Endothelial cell of umbilical vein (primary cell): ENCODE results near the gene DLX3. TPM values are rescaled to one million over a fixed set of nuclear protein-coding genes. Genes with fewer than 3 reads are reported as not detected.

Experiments used
- BruUV-seq: library from RNA; stranded (reverse); fragments of 400-500 nt; replicated peaks from 2 replicates; lab custom pipeline; 2021; lab: Mats Ljungman, UMichigan
- CTCF ChIA-PET: fragments of 300-600, 350-600 bp; sonication (Branson Sonifier 250); formaldehyde crosslinking; loops from one replicate; lab custom pipeline; 2021; ENCODE audit warnings: antibody characterized with exemption, inconsistent platforms; lab: Charles Lee
- POLR2A ChIA-PET: fragments of 300-600, 350-600 bp; sonication (Branson Sonifier 250); formaldehyde crosslinking; loops from one replicate; lab custom pipeline; 2021; ENCODE audit warnings: antibody characterized with exemption, inconsistent platforms; lab: Charles Lee
- DNase-seq: peaks from one replicate; pipeline ENCODE4 v3.0.0-alpha.2; 2011; ENCODE audit warnings: low read depth, low spot score
- FAIRE-seq: peaks from 2 replicates; lab custom pipeline; 2011; peaks lifted over from hg19 to GRCh38; lab: Jason Lieb, UNC
- H2AFZ ChIP-seq: 2 replicates; pipeline ENCODE4 v1.6.0; 2012; ENCODE audit warnings: low read depth, low read length, control low read depth, inconsistent platforms
- H3K27ac ChIP-seq: 2 replicates; pipeline ENCODE4 v1.5.1; 2011; ENCODE audit warnings: low read depth, mild to moderate bottlenecking, control low read depth, low read length, moderate library complexity; ENCODE audit not compliant: insufficient read depth
- H3K27me3 ChIP-seq, 2 experiments: 2 replicates each; pipeline versions ENCODE4 v1.6.0 to v1.6.1; 2011; ENCODE audit warnings: low read length in 2 of 2, mixed read lengths in 1 of 2; ENCODE audit not compliant: control insufficient read depth in 2 of 2, insufficient read depth in 2 of 2
- H3K36me3 ChIP-seq, 2 experiments: 2 replicates in 1 of 2; 3 replicates in 1 of 2; pipeline ENCODE4 v1.5.1; 2011; ENCODE audit warnings: low read length in 2 of 2, mild to moderate bottlenecking in 1 of 2, moderate library complexity in 1 of 2; ENCODE audit not compliant: control insufficient read depth in 2 of 2, insufficient read depth in 2 of 2; ENCODE audit errors: extremely low read depth in 1 of 2
- H3K4me1 ChIP-seq: 3 replicates; pipeline ENCODE4 v1.5.1; 2011; ENCODE audit warnings: mild to moderate bottlenecking, low read length; ENCODE audit not compliant: control insufficient read depth, insufficient read depth; ENCODE audit errors: extremely low read depth
- H3K4me2 ChIP-seq: 2 replicates; pipeline ENCODE4 v1.6.1; 2011; ENCODE audit warnings: low read length, control low read depth, mixed read lengths; ENCODE audit not compliant: insufficient read depth
- H3K4me3 ChIP-seq, 3 experiments: fragments of 200-600 bp in 1 of 3; sonication (generic), shearing (Covaris generic) in 1 of 3; replicated peaks in 1 of 3; 2 replicates each; pipeline ENCODE4 v1.5.1; 2011 to 2016; ENCODE audit warnings: control low read depth in 3 of 3, low read length in 3 of 3, mild to moderate bottlenecking in 2 of 3, inconsistent platforms in 1 of 3, low read depth in 1 of 3, moderate library complexity in 1 of 3; ENCODE audit not compliant: insufficient read depth in 1 of 3
- H3K79me2 ChIP-seq: 2 replicates; pipeline ENCODE4 v1.6.0; 2012; ENCODE audit warnings: low read length, inconsistent platforms; ENCODE audit not compliant: control insufficient read depth, insufficient read depth
- H3K9ac ChIP-seq: replicated peaks from 2 replicates; pipeline ENCODE3; 2011; ENCODE audit warnings: low read length, control low read depth; ENCODE audit not compliant: insufficient read depth; ENCODE audit errors: extremely low read depth
- H3K9me1 ChIP-seq: replicated peaks from 3 replicates; pipeline ENCODE4 v1.6.0; 2011; ENCODE audit warnings: mild to moderate bottlenecking, low read length; ENCODE audit not compliant: control insufficient read depth, insufficient read depth; ENCODE audit errors: extremely low read depth
- H3K9me3 ChIP-seq: replicated peaks from 2 replicates; pipeline ENCODE4 v1.5.1; 2012; ENCODE audit warnings: low read length, inconsistent platforms; ENCODE audit not compliant: control insufficient read depth, insufficient read depth
- H4K20me1 ChIP-seq: replicated peaks from 2 replicates; pipeline ENCODE3; 2011; ENCODE audit warnings: mild to moderate bottlenecking, low read length; ENCODE audit not compliant: control insufficient read depth, insufficient read depth; ENCODE audit errors: extremely low read depth
- EZH2 ChIP-seq: IDR thresholded peaks from 2 replicates; pipeline ENCODE4 v1.6.1; 2012; ENCODE audit warnings: borderline replicate concordance, low read depth, mild to moderate bottlenecking, moderate library complexity, low read length, inconsistent platforms; ENCODE audit not compliant: severe bottlenecking
- FOS ChIP-seq: IDR thresholded peaks from 2 replicates; pipeline ENCODE4 v1.6.1; 2011; ENCODE audit warnings: mild to moderate bottlenecking, low read length, moderate library complexity, borderline replicate concordance; ENCODE audit not compliant: insufficient read depth
- GATA2 ChIP-seq: IDR thresholded peaks from 2 replicates; pipeline ENCODE4 v1.7.0; 2011; ENCODE audit warnings: low read depth, mild to moderate bottlenecking, moderate library complexity, mixed read lengths, low read length; ENCODE audit not compliant: insufficient read length, insufficient read depth
- JUN ChIP-seq: IDR thresholded peaks from 2 replicates; pipeline ENCODE4 v1.6.1; 2011; ENCODE audit warnings: borderline replicate concordance, low read depth; ENCODE audit not compliant: insufficient read length, insufficient read depth
- MYC ChIP-seq: IDR thresholded peaks from one replicate; pipeline ENCODE4 v1.6.1; 2011; ENCODE audit warnings: mild to moderate bottlenecking, low read depth, low read length
- POLR2A ChIP-seq: IDR thresholded peaks from 2 replicates; pipeline ENCODE4 v1.6.1; 2012; ENCODE audit warnings: low read depth, mild to moderate bottlenecking, control low read depth, low read length
- POLR2AphosphoS5 ChIP-seq: IDR thresholded peaks from 2 replicates; pipeline ENCODE4 v1.6.1; 2012; ENCODE audit warnings: low read depth, mild to moderate bottlenecking, control low read depth, low read length, moderate library complexity; ENCODE audit not compliant: insufficient read depth
- dilution Hi-C: fragments of 300-500 bp; cut with MboI; formaldehyde crosslinking; loops from one replicate; pipeline ENCODE4 v1.15.0; 2019; ENCODE audit warnings: low sequenced_read_pairs; ENCODE audit not compliant: extremely low pct_ligation_motif_present
- intact Hi-C: fragments of 100-400 bp; cut with micrococcal nuclease; formaldehyde crosslinking; loops from one replicate; pipeline ENCODE4 v1.10.0; 2022
- polyA plus RNA-seq, 4 experiments: library from polyadenylated mRNA; depleted of rRNA in 3 of 4; stranded (reverse) in 3 of 4; unstranded in 1 of 4; fragments of >200 nt; gene quantifications; 2 replicates each; pipeline versions ENCODE4 v1.2.1 to v1.2.3, GENCODE V29; 2011 to 2012; ENCODE audit warnings: missing spikeins in 1 of 4
- total RNA-seq: library from RNA; stranded (reverse); gene quantifications from 2 replicates; pipeline ENCODE4 v1.2.3, GENCODE V29; 2021
- TF ChIP-seq, protein P1 (sequence below), 2 donors: IDR thresholded peaks; 1 replicate in 1 of 2; 2 replicates in 1 of 2; pipeline ENCODE4 v1.5.1; 2011; ENCODE audit warnings: low read length in 2 of 2, mild to moderate bottlenecking in 2 of 2, moderate library complexity in 2 of 2, control low read depth in 1 of 2, inconsistent platforms in 1 of 2, low read depth in 1 of 2; ENCODE audit not compliant: insufficient read depth in 1 of 2; ENCODE audit errors: extremely low read depth in 1 of 2
- TF ChIP-seq, protein P2 (sequence below): IDR thresholded peaks from 2 replicates; pipeline ENCODE4 v1.6.1; 2011; ENCODE audit not compliant: insufficient read depth, insufficient read length

DLX3 gene
- total and polyA plus RNA-seq, 2 donors (not counting 3 experiments of a cell fraction or from before 2014, with no cell fraction given): not detected

DNA sequence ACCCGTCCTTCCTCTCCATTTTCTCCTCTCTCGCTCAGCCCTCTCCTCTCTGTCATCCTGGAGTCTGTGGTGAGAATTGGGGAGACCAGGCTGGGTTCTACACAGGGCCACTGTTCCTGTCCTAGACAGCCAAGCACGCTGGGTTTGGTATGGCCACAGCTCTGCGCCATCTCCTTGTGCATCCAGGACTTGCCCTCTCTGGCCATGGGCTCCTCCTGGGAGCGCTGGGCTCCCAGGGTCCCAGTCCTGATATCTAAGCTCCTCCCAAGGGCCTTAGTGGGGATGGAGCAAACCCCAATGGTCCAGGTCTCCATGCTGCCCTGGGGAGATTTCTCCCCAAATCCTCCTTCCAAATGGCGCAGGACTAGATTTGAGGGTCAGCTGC lies 33.7 kb upstream of the DLX3 start:
- Histone ChIP-seq H3K9me3 (no peaks in the 10 kb centered on the region), H3K4me1 (peaks cover 20% of the 10 kb centered on the region), H3K36me3 (no peaks in the 10 kb centered on the region), H4K20me1 (no peaks in the 10 kb centered on the region), H2AFZ (peak overlapping the region; percentile 81), H3K27ac (peak overlapping the region; percentile 58), H3K9ac (no peak overlapping the region), H3K27me3 (no peaks in the 10 kb centered on the region), H3K79me2 (no peaks in the 10 kb centered on the region), H3K4me3 (no peak overlapping the region), H3K9me1 (no peaks in the 10 kb centered on the region), H3K4me2 (no peak overlapping the region)
- DNase-seq (no peak), FAIRE-seq (no peak)
- dilution Hi-C loops (no loop called here), intact Hi-C loops (no loop called here)
- ChIA-PET CTCF (interaction anchor here (3.4 to 5.3 kb wide), 6 partner anchors 18 to 64 kb away, joined by 24 to 146 read pairs (median 86); partner anchors contain the start of gene ITGA3), POLR2A (interaction anchor here (2.6 kb wide), 1 partner anchor 28 kb away, joined by 13 read pairs; the partner anchor contains the start of gene ITGA3)
- BruUV-seq: no TSS peak
- TF ChIP-seq, protein P1, sequence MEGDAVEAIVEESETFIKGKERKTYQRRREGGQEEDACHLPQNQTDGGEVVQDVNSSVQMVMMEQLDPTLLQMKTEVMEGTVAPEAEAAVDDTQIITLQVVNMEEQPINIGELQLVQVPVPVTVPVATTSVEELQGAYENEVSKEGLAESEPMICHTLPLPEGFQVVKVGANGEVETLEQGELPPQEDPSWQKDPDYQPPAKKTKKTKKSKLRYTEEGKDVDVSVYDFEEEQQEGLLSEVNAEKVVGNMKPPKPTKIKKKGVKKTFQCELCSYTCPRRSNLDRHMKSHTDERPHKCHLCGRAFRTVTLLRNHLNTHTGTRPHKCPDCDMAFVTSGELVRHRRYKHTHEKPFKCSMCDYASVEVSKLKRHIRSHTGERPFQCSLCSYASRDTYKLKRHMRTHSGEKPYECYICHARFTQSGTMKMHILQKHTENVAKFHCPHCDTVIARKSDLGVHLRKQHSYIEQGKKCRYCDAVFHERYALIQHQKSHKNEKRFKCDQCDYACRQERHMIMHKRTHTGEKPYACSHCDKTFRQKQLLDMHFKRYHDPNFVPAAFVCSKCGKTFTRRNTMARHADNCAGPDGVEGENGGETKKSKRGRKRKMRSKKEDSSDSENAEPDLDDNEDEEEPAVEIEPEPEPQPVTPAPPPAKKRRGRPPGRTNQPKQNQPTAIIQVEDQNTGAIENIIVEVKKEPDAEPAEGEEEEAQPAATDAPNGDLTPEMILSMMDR (IDR thresholded peaks at IDR 0.05; ENCODE audit: extremely low read depth in 1 of 2, insufficient read depth in 1 of 2, low read depth in 1 of 2, low read length in 2 of 2): no peak
- no peak for TF ChIP-seq GATA2
- TF ChIP-seq MYC: no peak
- no peak for TF ChIP-seq EZH2
- no peak for TF ChIP-seq POLR2A
- TF ChIP-seq FOS: no peak
- TF ChIP-seq POLR2AphosphoS5: no peak
- TF ChIP-seq, protein P2, sequence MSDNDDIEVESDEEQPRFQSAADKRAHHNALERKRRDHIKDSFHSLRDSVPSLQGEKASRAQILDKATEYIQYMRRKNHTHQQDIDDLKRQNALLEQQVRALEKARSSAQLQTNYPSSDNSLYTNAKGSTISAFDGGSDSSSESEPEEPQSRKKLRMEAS: no peak
- TF ChIP-seq JUN: no peak
